Activated naive CD4-positive, alpha-beta T cell treated with anti-CD3 and anti-CD28 coated beads, Interleukin-2, amount 10 ng/mL, durations not matched to agents 7 days and 5 days (primary cell): Measurements from ENCODE around the gene WDFY2.
"Not testable (repeated sequence)": the region's sequence is repeated elsewhere in the genome, so short reads cannot be mapped to it uniquely, and the experiment has no call there.

ENCODE experiments used
- CTCF ChIA-PET: fragments of 350-600 bp; sonication (Branson Sonifier 250); formaldehyde crosslinking; loops from one replicate; lab custom pipeline; 2021; ENCODE audit warnings: antibody characterized with exemption; lab: Charles Lee
- DNase-seq: peaks from one replicate; pipeline ENCODE4 v3.0.0-alpha.2; 2020
- H3K27ac Mint-ChIP-seq: one replicate; pipeline ENCODE4 v1.8.0; 2021; ENCODE audit warnings: mild to moderate bottlenecking, moderate library complexity, mixed read lengths
- H3K27me3 Mint-ChIP-seq: one replicate; pipeline ENCODE4 v1.8.0; 2021; ENCODE audit warnings: mild to moderate bottlenecking, mixed read lengths
- H3K36me3 Mint-ChIP-seq: one replicate; pipeline ENCODE4 v1.8.0; 2021; ENCODE audit warnings: mixed read lengths
- H3K4me1 Mint-ChIP-seq: one replicate; pipeline ENCODE4 v1.8.0; 2021; ENCODE audit warnings: mixed read lengths
- H3K4me3 Mint-ChIP-seq: one replicate; pipeline ENCODE4 v1.8.0; 2021; ENCODE audit warnings: mild to moderate bottlenecking, moderate library complexity, mixed read lengths
- H3K9me3 Mint-ChIP-seq: one replicate; pipeline ENCODE4 v1.8.0; 2021; ENCODE audit warnings: mixed read lengths

Gene WDFY2

GRCh38 chr13:51553531-51553930 lies 30.7 kb upstream of the WDFY2 start:
- Mint-ChIP-seq H3K27ac (no peak overlapping the region), H3K4me3 (no peak overlapping the region), H3K9me3 (no peaks in the 10 kb centered on the region), H3K36me3 (no peaks in the 10 kb centered on the region), H3K4me1 (no peaks in the 10 kb centered on the region), H3K27me3 (peaks cover 10% of the 10 kb centered on the region)
- DNase-seq = no peak
- CTCF ChIA-PET = interaction anchor here (0.8 kb wide), 1 partner anchor 16 kb away, joined by 3 read pairs; no protein-coding TSS in a partner anchor

- H3K4me1 Mint-ChIP-seq = peaks cover 20% of the 10 kb centered on the region
- no peaks in the 10 kb centered on the region for H3K36me3 Mint-ChIP-seq
- H3K27me3 Mint-ChIP-seq = peaks cover 10% of the 10 kb centered on the region
- DNase-seq = no peak
- no peak overlapping the region for H3K27ac Mint-ChIP-seq
- no peaks in the 10 kb centered on the region for H3K9me3 Mint-ChIP-seq
- no peak overlapping the region for H3K4me3 Mint-ChIP-seq
- CTCF ChIA-PET = no interaction called here
These were observed 27.5 kb upstream of the WDFY2 start for GRCh38 chr13:51556740-51557139.

DNA sequence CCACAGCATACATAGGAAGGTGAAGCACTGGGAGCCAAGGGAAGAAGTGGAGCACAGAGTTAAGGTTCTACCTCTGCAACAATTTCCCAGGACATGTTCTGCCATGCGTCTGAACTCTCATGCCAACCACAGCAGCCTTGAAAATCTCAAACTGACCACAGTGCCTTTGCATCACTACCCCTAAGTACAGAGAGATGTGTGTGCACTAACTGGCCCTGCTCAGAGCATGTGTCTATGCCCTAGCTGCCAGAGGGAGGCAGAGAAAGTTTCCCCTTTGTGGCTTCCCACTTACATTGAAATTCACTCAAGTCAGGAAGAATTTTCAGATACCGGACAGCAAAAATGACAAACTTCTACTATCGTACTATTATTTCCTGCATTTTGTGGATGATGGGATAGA lies 26.8 kb upstream of the WDFY2 start:
- Mint-ChIP-seq H3K9me3 (no peaks in the 10 kb centered on the region), H3K36me3 (no peaks in the 10 kb centered on the region), H3K27me3 (peaks cover 10% of the 10 kb centered on the region), H3K4me1 (peaks cover 27% of the 10 kb centered on the region), H3K4me3 (no peak overlapping the region), H3K27ac (no peak overlapping the region)
- CTCF ChIA-PET = no interaction called here
- DNase-seq = no peak

DNA sequence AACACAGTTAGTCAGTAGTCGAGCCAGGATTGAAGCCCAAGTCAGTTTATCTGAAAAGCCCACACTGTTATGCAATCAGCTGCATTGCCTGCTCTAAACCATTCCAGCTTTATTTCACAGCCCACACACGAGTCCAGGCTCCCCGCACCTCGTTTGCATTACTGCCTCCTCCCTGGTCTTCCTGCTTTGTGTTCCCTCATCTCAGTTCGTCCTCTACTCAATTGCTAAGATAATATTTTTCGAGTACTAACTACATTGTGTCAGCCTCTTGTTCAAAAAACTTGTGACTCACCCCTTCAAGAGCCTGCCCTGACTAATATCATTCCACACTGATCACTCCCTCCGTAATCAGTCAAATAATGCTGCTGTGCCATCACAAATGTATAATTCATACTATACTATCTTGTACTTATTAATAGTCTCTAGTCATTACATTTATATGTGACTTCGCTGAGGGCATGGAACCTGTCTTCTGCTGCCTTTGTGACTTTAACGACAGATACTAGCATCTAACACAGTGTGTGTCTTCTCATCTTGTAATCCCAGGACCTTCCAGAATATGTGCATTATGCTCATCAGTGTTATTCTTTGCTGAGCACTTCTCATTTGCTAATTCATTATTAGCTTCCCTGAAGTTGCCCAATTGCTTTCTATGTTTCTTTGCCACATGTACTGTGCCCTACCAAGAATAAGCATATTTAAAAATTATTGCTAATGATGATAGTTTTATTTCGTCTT lies 26.2 kb upstream of the WDFY2 start:
- CTCF ChIA-PET = no interaction called here
- H3K4me1 Mint-ChIP-seq = peaks cover 30% of the 10 kb centered on the region
- H3K27ac Mint-ChIP-seq = no peak overlapping the region
- no peak for DNase-seq
- no peak overlapping the region for H3K4me3 Mint-ChIP-seq
- H3K27me3 Mint-ChIP-seq = peaks cover 10% of the 10 kb centered on the region
- no peaks in the 10 kb centered on the region for H3K36me3 Mint-ChIP-seq
- H3K9me3 Mint-ChIP-seq = no peaks in the 10 kb centered on the region

DNA sequence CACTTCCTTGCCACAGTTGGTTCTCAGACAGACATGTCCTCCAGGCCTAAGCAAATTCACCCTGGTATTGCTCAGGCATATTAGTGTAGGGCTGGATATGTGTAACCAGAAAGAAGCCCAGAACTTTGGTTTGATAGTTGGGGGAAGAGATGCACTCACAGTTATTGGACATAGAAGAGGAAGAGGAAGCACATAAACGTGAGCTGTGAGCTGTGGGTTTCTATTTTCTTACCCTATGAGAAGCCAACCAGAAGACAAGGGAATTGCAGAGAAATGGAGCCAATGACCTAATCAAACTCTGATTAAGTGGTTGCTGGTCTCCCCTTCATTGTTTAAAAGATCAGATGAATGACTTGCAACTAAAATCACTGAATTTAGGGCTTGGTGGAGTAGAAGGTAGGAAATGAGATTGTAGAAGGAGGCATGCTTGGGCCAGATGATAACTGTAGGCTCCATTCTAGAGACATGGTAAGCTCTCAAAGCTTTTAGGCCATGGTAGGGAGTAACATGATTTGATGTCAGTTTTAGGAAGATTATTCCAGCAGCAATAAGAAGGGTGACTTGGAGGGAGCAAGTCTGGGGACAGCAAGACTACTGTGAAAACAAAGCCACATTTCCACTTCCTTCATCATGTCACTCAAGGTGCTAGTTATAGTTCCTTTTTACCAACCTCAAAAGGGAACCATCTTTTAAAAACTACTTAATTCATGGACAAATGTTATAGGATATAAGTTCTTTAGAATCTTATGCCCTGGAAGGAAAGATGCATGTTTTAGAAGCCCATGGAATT lies 24.1 kb upstream of the WDFY2 start:
- no peak for DNase-seq
- Mint-ChIP-seq H3K9me3 (no peaks in the 10 kb centered on the region), H3K4me1 (peaks cover 30% of the 10 kb centered on the region), H3K36me3 (no peaks in the 10 kb centered on the region), H3K4me3 (no peak overlapping the region), H3K27me3 (peaks cover 10% of the 10 kb centered on the region), H3K27ac (no peak overlapping the region)
- CTCF ChIA-PET = no interaction called here

GRCh38 chr13:51562011-51562671 lies 22.1 kb upstream of the WDFY2 start:
- CTCF ChIA-PET = no interaction called here
- peaks cover 3% of the 10 kb centered on the region for H3K9me3 Mint-ChIP-seq
- H3K27me3 Mint-ChIP-seq = peaks cover 4% of the 10 kb centered on the region
- H3K36me3 Mint-ChIP-seq = no peaks in the 10 kb centered on the region
- peaks cover 30% of the 10 kb centered on the region for H3K4me1 Mint-ChIP-seq
- no peak for DNase-seq
- H3K4me3 Mint-ChIP-seq = no peak overlapping the region
- H3K27ac Mint-ChIP-seq = no peak overlapping the region

DNA sequence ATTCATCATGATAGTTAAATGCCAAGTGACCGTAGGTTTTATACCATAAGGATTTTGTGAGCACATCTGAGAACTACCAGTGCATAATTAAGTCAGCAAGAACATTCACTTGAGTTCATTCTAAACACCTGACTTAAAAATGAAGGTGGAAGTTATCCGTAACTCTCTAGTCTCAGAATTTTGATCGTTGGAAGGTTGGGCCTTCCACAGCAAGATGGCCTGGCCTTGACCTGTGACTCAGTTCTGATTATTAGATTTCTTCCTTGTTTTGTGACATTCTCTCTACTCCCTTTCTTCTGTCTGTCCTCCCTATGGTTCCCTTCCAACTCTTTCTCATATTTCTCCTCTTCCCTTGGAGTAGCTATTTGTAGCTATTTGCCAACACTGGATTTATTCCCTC lies 20.0 kb upstream of the WDFY2 start:
- peaks cover 4% of the 10 kb centered on the region for H3K9me3 Mint-ChIP-seq
- no peak overlapping the region for H3K4me3 Mint-ChIP-seq
- H3K27ac Mint-ChIP-seq = no peak overlapping the region
- H3K4me1 Mint-ChIP-seq = peaks cover 28% of the 10 kb centered on the region
- no peaks in the 10 kb centered on the region for H3K36me3 Mint-ChIP-seq
- DNase-seq = no peak
- CTCF ChIA-PET = interaction anchor here (1.5 kb wide), 1 partner anchor 38 kb away, joined by 3 read pairs; no protein-coding TSS in a partner anchor
- H3K27me3 Mint-ChIP-seq = no peaks in the 10 kb centered on the region

DNA sequence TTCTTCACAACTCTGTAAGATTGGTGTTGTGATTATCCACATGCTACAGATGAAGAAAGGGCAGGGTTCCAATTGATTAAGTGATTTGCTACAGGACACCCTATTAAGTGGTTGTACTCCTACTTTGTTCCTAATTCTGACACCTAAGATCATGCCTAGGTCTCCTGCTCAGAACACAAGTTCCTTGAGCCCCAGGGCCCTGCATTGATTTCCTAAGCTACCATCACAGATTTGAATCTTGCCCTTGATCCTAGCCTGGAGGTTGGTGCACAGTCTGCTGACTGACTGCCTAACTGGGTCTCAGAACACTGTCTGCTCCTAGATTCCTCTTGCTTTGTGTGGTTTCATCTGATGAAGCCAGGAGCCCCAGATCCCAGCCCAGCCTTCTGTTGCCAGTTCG lies 19.6 kb upstream of the WDFY2 start:
- no peak for DNase-seq
- H3K27ac Mint-ChIP-seq = no peak overlapping the region
- H3K27me3 Mint-ChIP-seq = no peaks in the 10 kb centered on the region
- H3K9me3 Mint-ChIP-seq = peaks cover 4% of the 10 kb centered on the region
- peaks cover 28% of the 10 kb centered on the region for H3K4me1 Mint-ChIP-seq
- no peak overlapping the region for H3K4me3 Mint-ChIP-seq
- no peaks in the 10 kb centered on the region for H3K36me3 Mint-ChIP-seq
- CTCF ChIA-PET = interaction anchor here (1.5 kb wide), 1 partner anchor 39 kb away, joined by 3 read pairs; no protein-coding TSS in a partner anchor

GRCh38 chr13:51569001-51569400 lies 15.3 kb upstream of the WDFY2 start:
- CTCF ChIA-PET, H3K27ac Mint-ChIP-seq, H3K4me1 Mint-ChIP-seq, H3K9me3 Mint-ChIP-seq, H3K27me3 Mint-ChIP-seq, DNase-seq, H3K36me3 Mint-ChIP-seq, H3K4me3 Mint-ChIP-seq: not testable (repeated sequence)

GRCh38 chr13:51576754-51577153 lies 7.5 kb upstream of the WDFY2 start:
- H3K27me3 Mint-ChIP-seq = peaks cover 22% of the 10 kb centered on the region
- H3K36me3 Mint-ChIP-seq = no peaks in the 10 kb centered on the region
- DNase-seq = no peak
- CTCF ChIA-PET = no interaction called here
- H3K9me3 Mint-ChIP-seq = peaks cover 2% of the 10 kb centered on the region
- H3K4me1 Mint-ChIP-seq = peaks cover 3% of the 10 kb centered on the region
- no peak overlapping the region for H3K4me3 Mint-ChIP-seq
- H3K27ac Mint-ChIP-seq = no peak overlapping the region

DNA sequence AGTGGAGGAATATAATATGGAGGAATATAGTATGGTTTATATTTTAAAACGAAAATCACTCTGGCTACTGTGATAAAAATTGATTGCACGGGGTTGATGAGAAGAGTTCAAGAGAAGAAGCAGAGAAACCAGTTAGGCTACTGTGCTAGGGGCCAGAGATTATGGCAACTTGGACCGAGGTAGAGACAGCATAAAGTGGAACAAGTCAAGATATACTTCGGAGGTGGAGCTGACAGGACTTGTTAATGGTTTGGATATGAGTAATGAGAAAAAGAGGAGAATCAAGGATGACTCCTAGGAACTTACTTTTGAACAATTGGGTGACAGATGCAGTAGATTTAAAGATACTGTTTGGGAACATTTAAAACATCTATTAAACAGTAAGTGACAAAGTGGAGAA lies 6.6 kb upstream of the WDFY2 start:
- H3K4me1 Mint-ChIP-seq = peaks cover 5% of the 10 kb centered on the region
- H3K27ac Mint-ChIP-seq = no peak overlapping the region
- no peak overlapping the region for H3K4me3 Mint-ChIP-seq
- no peaks in the 10 kb centered on the region for H3K36me3 Mint-ChIP-seq
- CTCF ChIA-PET = no interaction called here
- no peaks in the 10 kb centered on the region for H3K9me3 Mint-ChIP-seq
- no peak for DNase-seq
- H3K27me3 Mint-ChIP-seq = peaks cover 22% of the 10 kb centered on the region

DNA sequence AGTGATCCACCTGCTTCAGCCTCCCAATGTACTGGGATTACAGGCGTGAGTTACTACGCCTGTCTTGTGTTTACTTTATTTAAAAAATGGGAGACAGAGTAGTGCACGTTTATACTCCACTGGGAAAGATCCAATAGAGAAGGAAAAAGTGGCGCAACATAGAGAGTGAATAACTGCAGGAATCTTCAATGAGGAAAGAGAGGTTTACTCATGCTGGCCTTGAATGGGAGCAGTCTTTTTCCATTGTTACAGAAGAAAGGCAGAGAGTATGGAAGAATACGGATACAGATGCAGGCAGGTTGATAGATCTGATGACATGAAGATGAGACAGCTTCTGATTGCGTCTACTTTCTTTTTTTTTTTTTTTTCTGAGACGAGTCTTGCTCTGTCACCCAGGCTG lies 4.6 kb upstream of the WDFY2 start:
- CTCF ChIA-PET = no interaction called here
- Mint-ChIP-seq H3K27ac (no peak overlapping the region), H3K4me1 (peaks cover 16% of the 10 kb centered on the region), H3K36me3 (no peaks in the 10 kb centered on the region), H3K9me3 (no peaks in the 10 kb centered on the region), H3K4me3 (no peak overlapping the region), H3K27me3 (peaks cover 22% of the 10 kb centered on the region)
- no peak for DNase-seq

GRCh38 chr13:51581148-51581820 lies 3.0 kb upstream of the WDFY2 start:
- Mint-ChIP-seq H3K27ac (no peak overlapping the region), H3K27me3 (peaks cover 22% of the 10 kb centered on the region), H3K4me3 (no peak overlapping the region), H3K9me3 (no peaks in the 10 kb centered on the region), H3K36me3 (no peaks in the 10 kb centered on the region), H3K4me1 (peaks cover 26% of the 10 kb centered on the region)
- no peak for DNase-seq
- CTCF ChIA-PET = interaction anchor here (0.8 to 0.9 kb wide), 2 partner anchors 216 to 217 kb away, joined by 3 read pairs; no protein-coding TSS in a partner anchor

- Mint-ChIP-seq H3K4me1 (peaks cover 37% of the 10 kb centered on the region), H3K4me3 (peak overlapping the region; percentile 87), H3K9me3 (no peaks in the 10 kb centered on the region), H3K27me3 (peaks cover 14% of the 10 kb centered on the region), H3K36me3 (peaks cover 4% of the 10 kb centered on the region), H3K27ac (peak overlapping the region; percentile 96)
- CTCF ChIA-PET = no interaction called here
- no peak for DNase-seq
These were observed 790 bp upstream of the WDFY2 start for GRCh38 chr13:51583469-51583874.
